Measurements from ENCODE around the gene CHST11.
A peak's percentile ranks its signal among the peaks of the same experiment; 100 is the strongest.

The CHST11 gene

DNA sequence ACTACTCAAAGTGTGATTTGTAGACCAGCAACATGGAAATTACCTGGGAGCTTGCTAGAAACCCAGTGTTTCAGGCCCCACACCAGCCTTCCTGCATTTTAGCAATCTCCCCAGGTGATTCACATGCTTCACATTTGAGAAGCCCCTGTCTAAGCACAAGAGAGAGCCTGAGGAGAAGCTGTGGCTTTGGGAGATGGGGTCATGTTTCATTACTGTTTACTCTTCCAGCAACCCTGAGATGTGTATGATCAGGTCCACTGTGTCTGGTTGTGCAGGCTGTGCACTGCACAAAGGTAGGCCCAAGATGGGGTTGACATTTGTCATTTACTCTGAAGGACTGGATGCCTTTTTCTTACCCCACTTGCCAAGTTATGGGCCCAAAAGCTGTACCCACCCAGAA is 311.3 kb downstream of the CHST11 start:
- no peak overlapping the region for H3K4me3 ChIP-seq
- no peak for TF ChIP-seq Cebpa-rat (IDR thresholded peaks at IDR 0.05)
- H3K4me2 ChIP-seq, result no peak overlapping the region
- no peaks in the 10 kb centered on the region for H3K4me1 ChIP-seq
- H3K9me3 ChIP-seq, result peaks cover 10% of the 10 kb centered on the region
- H3K9ac ChIP-seq, result no peak overlapping the region
- no peaks in the 10 kb centered on the region for H3K27me3 ChIP-seq
- no peaks in the 10 kb centered on the region for H3K36me3 ChIP-seq
- peaks cover 5% of the 10 kb centered on the region; the same call in 1 of the 2 replicates for H4K20me1 ChIP-seq
- no peak overlapping the region for H3K27ac ChIP-seq

DNA sequence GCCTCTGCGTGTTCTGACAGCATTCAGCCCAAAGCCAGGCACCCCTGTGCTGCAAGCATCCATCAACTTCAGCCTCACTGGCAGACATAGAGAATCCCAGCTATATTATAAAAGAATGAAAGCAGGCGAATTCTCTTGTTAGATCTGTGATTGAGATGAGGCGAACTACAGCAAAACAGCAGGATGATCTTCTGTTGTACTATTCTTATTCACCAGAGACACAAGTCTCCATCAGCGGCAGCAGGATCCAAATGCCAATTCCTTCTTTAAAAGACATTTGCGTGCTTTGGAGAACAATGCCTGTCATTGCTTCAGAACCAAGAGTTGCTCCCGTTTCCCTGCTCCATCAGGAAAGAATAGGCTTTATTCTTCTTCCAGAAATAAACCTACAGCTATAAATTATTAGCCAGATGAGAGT is 312.4 kb downstream of the CHST11 start:
- Histone ChIP-seq H3K4me2 (no peak overlapping the region), H3K27ac (no peak overlapping the region), H3K9me3 (peaks cover 20% of the 10 kb centered on the region), H3K36me3 (no peaks in the 10 kb centered on the region), H3K27me3 (no peaks in the 10 kb centered on the region), H4K20me1 (no peaks in the 10 kb centered on the region), H3K4me1 (no peaks in the 10 kb centered on the region), H3K4me3 (no peak overlapping the region), H3K9ac (no peak overlapping the region)
- TF ChIP-seq Cebpa-rat (IDR thresholded peaks at IDR 0.05), result no peak

DNA sequence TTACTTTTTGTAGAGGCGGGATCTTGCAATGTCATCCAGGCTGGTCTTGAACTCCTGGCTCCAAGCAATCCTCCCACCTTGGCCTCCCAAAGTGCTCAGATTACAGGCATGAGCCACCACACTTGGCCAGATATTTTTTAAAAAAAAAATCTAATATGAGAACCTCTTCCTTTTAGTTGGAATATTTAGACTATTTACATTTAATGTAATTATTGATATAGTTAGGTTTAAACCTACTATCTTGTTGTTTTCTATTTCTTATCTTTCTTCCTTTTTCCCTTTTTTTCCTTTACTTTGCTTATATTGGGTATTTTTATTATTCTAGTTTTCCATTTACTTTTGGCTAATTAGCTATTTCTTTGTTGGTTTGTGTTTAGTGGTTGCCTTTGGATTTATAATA is 315.6 kb downstream of the CHST11 start:
- H3K4me3 ChIP-seq, result no peak overlapping the region
- no peaks in the 10 kb centered on the region for H4K20me1 ChIP-seq
- H3K36me3 ChIP-seq, result no peaks in the 10 kb centered on the region
- no peak overlapping the region for H3K9ac ChIP-seq
- no peaks in the 10 kb centered on the region for H3K4me1 ChIP-seq
- no peaks in the 10 kb centered on the region for H3K27me3 ChIP-seq
- H3K9me3 ChIP-seq, result peaks cover 20% of the 10 kb centered on the region
- no peak overlapping the region for H3K27ac ChIP-seq
- no peak for TF ChIP-seq Cebpa-rat (IDR thresholded peaks at IDR 0.05)
- H3K4me2 ChIP-seq, result no peak overlapping the region

DNA sequence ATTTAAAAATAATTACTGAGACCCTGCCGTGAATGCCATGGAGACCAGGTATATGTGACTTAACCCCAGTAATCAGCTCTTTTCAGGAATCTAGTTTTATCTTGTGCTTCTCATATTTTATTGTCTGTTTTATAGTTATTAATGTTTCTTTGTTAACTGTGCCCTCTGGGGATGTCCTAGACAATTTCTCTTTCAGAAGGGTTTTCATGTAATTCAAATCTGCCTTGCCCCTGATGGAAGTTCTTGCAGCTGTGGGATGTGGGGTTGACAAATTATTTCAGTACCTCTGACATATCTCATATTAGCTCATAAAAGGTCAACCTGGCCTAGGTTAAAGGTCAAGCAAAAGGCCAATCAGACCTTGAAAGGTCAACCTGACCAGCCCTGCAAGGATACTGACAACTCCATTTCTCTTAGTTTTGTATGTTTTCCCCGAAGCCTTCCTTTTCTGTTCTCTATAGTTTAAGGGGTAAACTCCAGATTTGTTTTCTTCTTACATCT is 319.0 kb downstream of the CHST11 start:
- TF ChIP-seq Cebpa-rat (IDR thresholded peaks at IDR 0.05), result no peak
- H3K4me3 ChIP-seq, result no peak overlapping the region
- H3K27ac ChIP-seq, result no peak overlapping the region
- H3K9ac ChIP-seq, result no peak overlapping the region
- no peak overlapping the region for H3K4me2 ChIP-seq
- H3K4me1 ChIP-seq, result no peaks in the 10 kb centered on the region
- no peaks in the 10 kb centered on the region for H3K36me3 ChIP-seq
- peaks cover 35% of the 10 kb centered on the region for H3K9me3 ChIP-seq
- no peaks in the 10 kb centered on the region for H4K20me1 ChIP-seq
- H3K27me3 ChIP-seq, result no peaks in the 10 kb centered on the region

DNA sequence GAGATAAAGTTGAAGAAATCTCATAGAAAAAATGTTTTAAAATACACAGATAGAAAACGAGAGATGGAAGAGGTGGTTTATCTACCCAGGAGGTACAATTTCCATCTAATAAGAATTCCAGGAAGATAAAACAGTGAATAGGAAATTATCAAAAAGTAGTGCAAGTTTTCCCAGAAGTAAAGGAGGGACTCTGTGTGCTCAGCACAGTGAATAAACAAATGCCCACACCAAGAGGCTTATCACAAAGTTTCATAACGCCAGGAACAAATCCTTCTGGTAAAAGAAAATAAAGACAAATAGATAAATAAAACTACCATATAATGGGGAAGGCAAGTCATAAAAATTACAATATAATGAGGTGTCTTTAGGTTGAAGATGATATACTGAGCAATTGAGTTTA is 322.4 kb downstream of the CHST11 start:
- no peaks in the 10 kb centered on the region for H3K36me3 ChIP-seq
- H4K20me1 ChIP-seq, result no peaks in the 10 kb centered on the region
- peaks cover 31% of the 10 kb centered on the region for H3K9me3 ChIP-seq
- H3K4me3 ChIP-seq, result no peak overlapping the region
- H3K27me3 ChIP-seq, result no peaks in the 10 kb centered on the region
- no peak for TF ChIP-seq Cebpa-rat (IDR thresholded peaks at IDR 0.05)
- no peak overlapping the region for H3K27ac ChIP-seq
- H3K4me1 ChIP-seq, result no peaks in the 10 kb centered on the region
- H3K4me2 ChIP-seq, result no peak overlapping the region
- no peak overlapping the region for H3K9ac ChIP-seq

DNA sequence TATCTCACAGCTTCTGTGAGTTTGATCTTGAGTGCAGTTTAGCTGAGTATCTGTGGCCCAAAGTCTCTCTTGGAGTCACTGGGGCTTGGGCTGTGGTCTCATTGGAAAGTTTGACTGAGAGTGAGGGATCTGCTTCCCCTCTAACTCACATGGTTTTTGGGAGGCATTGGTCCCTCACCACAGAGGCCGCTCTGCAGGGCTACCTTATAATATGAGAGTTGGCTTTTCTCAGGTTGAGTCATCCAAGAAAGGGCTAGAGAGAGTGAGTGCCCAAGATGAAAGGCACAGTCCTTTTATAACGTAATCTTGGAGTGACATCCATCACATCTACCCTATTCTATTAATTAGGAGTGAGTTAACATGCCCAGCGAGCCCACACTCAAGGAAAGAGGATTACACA is 325.5 kb downstream of the CHST11 start:
- Histone ChIP-seq H3K4me2 (no peak overlapping the region), H4K20me1 (no peaks in the 10 kb centered on the region), H3K27ac (no peak overlapping the region), H3K9ac (no peak overlapping the region), H3K4me3 (no peak overlapping the region), H3K9me3 (peaks cover 31% of the 10 kb centered on the region), H3K27me3 (no peaks in the 10 kb centered on the region), H3K36me3 (no peaks in the 10 kb centered on the region), H3K4me1 (no peaks in the 10 kb centered on the region)
- no peak for TF ChIP-seq Cebpa-rat (IDR thresholded peaks at IDR 0.05)

DNA sequence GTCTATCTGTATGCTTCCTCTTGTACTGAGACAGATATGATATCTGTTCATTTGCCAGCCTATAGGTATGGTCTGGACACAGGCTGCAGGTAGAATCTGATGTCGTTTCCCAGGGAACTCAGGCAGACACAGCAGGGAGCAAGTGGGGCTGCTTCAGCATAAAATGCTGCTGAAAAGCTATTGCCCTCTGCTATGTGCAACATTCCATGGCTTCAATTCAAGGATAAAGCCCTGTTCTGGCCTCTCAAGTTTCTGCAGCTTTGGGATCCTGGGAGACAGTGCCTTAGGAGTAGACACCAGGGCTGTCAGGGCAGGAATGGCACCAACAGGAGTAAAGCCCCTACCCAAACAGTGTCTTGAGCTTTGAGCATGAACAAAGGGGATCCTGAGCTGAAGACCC is 327.8 kb downstream of the CHST11 start:
- Histone ChIP-seq H3K9ac (no peak overlapping the region), H3K36me3 (no peaks in the 10 kb centered on the region), H3K4me2 (no peak overlapping the region), H3K4me3 (no peak overlapping the region), H3K4me1 (peaks cover 9% of the 10 kb centered on the region), H4K20me1 (no peaks in the 10 kb centered on the region), H3K27me3 (no peaks in the 10 kb centered on the region), H3K27ac (no peak overlapping the region), H3K9me3 (peaks cover 28% of the 10 kb centered on the region)
- TF ChIP-seq Cebpa-rat (IDR thresholded peaks at IDR 0.05), result no peak

DNA sequence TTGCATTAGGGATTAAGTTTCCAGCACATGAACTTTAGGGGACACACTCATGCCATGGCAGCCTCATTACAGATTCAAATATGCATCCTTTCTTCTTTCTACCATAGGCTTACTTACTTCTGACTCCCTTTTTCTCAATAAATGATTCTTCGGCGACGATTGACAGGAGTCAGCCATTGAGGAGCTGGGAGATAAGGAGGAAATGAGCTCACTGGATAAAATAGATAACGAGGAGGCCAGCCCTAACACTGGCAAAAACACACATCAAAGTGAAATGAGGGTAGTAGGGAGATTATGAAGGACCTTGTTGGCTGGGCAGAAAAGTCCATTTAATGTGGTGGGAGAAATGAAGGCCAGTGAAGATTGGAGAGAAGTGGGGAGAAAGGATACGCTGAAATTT is 329.1 kb downstream of the CHST11 start:
- peaks cover 15% of the 10 kb centered on the region for H3K9me3 ChIP-seq
- no peaks in the 10 kb centered on the region for H3K27me3 ChIP-seq
- no peak overlapping the region for H3K27ac ChIP-seq
- H3K4me2 ChIP-seq, result no peak overlapping the region
- no peaks in the 10 kb centered on the region for H4K20me1 ChIP-seq
- no peak overlapping the region for H3K9ac ChIP-seq
- TF ChIP-seq Cebpa-rat (IDR thresholded peaks at IDR 0.05), result no peak
- no peaks in the 10 kb centered on the region for H3K36me3 ChIP-seq
- H3K4me3 ChIP-seq, result no peak overlapping the region
- H3K4me1 ChIP-seq, result peaks cover 17% of the 10 kb centered on the region

DNA sequence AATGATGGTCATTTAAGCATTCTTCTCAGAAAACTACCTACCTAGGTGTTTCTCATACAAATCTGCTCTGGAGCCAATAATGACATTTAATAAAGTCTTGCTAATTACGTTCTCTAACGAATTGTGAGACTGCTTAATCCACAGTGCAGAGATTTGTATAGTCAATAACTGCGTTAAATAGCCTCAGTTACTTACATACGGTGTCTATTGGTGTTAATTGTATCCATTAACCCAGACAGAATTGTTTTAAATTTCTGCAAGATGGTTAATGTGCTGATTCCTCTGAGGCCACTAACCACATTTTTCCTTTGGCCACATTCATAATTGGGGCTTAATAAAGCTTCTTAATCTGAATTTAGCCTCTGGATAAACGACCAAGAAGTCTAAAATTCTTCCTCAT is 329.6 kb downstream of the CHST11 start:
- H4K20me1 ChIP-seq, result no peaks in the 10 kb centered on the region
- H3K27ac ChIP-seq, result no peak overlapping the region
- H3K36me3 ChIP-seq, result no peaks in the 10 kb centered on the region
- peaks cover 11% of the 10 kb centered on the region for H3K9me3 ChIP-seq
- H3K4me1 ChIP-seq, result peaks cover 17% of the 10 kb centered on the region
- H3K4me3 ChIP-seq, result no peak overlapping the region
- no peaks in the 10 kb centered on the region for H3K27me3 ChIP-seq
- no peak overlapping the region for H3K9ac ChIP-seq
- no peak for TF ChIP-seq Cebpa-rat (IDR thresholded peaks at IDR 0.05)
- H3K4me2 ChIP-seq, result no peak overlapping the region

DNA sequence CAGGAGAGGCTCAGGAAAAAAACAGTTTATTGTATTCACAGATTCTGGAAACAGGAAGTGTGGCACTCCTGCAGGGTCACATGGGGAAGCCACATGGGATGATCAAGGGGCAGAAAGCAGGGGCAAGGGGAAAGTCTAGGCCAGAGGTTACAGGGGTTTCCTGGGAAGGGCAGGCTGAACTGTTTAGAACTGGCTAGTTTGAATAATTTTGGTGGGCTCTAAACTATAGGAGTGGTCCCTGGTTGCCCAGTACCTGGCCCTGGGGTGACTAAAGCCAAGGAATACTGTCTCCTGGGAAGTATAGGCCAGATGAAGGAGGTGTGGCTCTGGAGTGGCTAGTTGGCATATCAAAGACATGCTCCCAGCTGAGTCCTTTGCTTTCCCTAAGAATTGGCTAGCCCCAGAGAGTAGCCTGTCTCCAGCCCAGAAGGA is 332.1 kb downstream of the CHST11 start:
- Histone ChIP-seq H4K20me1 (no peaks in the 10 kb centered on the region), H3K36me3 (no peaks in the 10 kb centered on the region), H3K4me1 (peaks cover 17% of the 10 kb centered on the region), H3K4me2 (peak overlapping the region; percentile 25), H3K9me3 (no peaks in the 10 kb centered on the region), H3K27me3 (no peaks in the 10 kb centered on the region), H3K4me3 (no peak overlapping the region), H3K9ac (no peak overlapping the region), H3K27ac (no peak overlapping the region)
- TF ChIP-seq Cebpa-rat (IDR thresholded peaks at IDR 0.05), result no peak
